IMR-90 (cell line): ENCODE measurements around the gene NAGK. TPM values are rescaled to one million over a fixed set of nuclear protein-coding genes. Genes with fewer than 3 reads are reported as not detected.

Experiments
- ATAC-seq: fragments of 200-7000 bp; cut with Tn5 transposase; 2 replicates; pipeline ENCODE4 v1.9.1; 2020; ENCODE audit warnings: low read depth, mild to moderate bottlenecking, moderate library complexity
- BruUV-seq: library from RNA; stranded (reverse); fragments of 400-500 nt; replicated peaks from 2 replicates; lab custom pipeline; 2021; lab: Mats Ljungman, UMichigan
- CTCF ChIA-PET: fragments of 300-600 bp; formaldehyde crosslinking; extraction: SDS; loops from one replicate; lab custom pipeline; 2021; ENCODE audit warnings: antibody characterized with exemption; lab: Yijun Ruan, JAX
- POLR2A ChIA-PET: fragments of 300-600 bp; sonication (Branson Sonifier 250); formaldehyde crosslinking; loops from one replicate; lab custom pipeline; 2022; ENCODE audit warnings: antibody characterized with exemption; ENCODE audit not compliant: unreplicated experiment; lab: Charles Lee
- DNase-seq: peaks from one replicate; pipeline ENCODE4 v3.0.0; 2013
- H2AFZ ChIP-seq: replicated peaks from 2 replicates; pipeline ENCODE3; 2013; ENCODE audit warnings: low read length, mild to moderate bottlenecking; ENCODE audit not compliant: poor library complexity
- H2AK5ac ChIP-seq: 2 replicates; pipeline ENCODE4 v1.6.1; 2013; ENCODE audit warnings: low read depth, low read length, inconsistent platforms
- H2AK9ac ChIP-seq: replicated peaks from 2 replicates; pipeline ENCODE3; 2013; ENCODE audit warnings: mild to moderate bottlenecking, low read depth, low read length, moderate library complexity; ENCODE audit not compliant: poor library complexity
- H2BK120ac ChIP-seq: 2 replicates; pipeline ENCODE4 v1.6.1; 2013; ENCODE audit warnings: low read depth, low read length, inconsistent platforms
- H2BK15ac ChIP-seq: 3 replicates; pipeline ENCODE4 v1.6.1; 2013; ENCODE audit warnings: low read depth, low read length, inconsistent platforms
- H2BK20ac ChIP-seq: 2 replicates; pipeline ENCODE4 v1.6.1; 2013; ENCODE audit warnings: low read depth, mild to moderate bottlenecking, inconsistent platforms, low read length, moderate library complexity
- H2BK5ac ChIP-seq: 2 replicates; pipeline ENCODE4 v1.6.1; 2013; ENCODE audit warnings: mild to moderate bottlenecking, low read depth, low read length, inconsistent platforms; ENCODE audit not compliant: poor library complexity, severe bottlenecking
- H3K14ac ChIP-seq: replicated peaks from 2 replicates; pipeline ENCODE4 v1.6.1; 2013; ENCODE audit warnings: low read depth, low read length, inconsistent platforms
- H3K18ac ChIP-seq: 2 replicates; pipeline ENCODE4 v1.6.1; 2013; ENCODE audit warnings: low read depth, low read length, control low read depth
- H3K23ac ChIP-seq: 2 replicates; pipeline ENCODE4 v1.6.1; 2013; ENCODE audit warnings: low read depth, low read length, inconsistent platforms
- H3K27ac ChIP-seq: 2 replicates; pipeline ENCODE4 v1.5.1; 2013; ENCODE audit warnings: mild to moderate bottlenecking, control low read depth, low read length; ENCODE audit not compliant: insufficient read depth
- H3K27me3 ChIP-seq: 2 replicates; pipeline ENCODE4 v1.6.1; 2013; ENCODE audit warnings: low read length; ENCODE audit not compliant: control insufficient read depth, insufficient read depth
- H3K36me3 ChIP-seq: 2 replicates; pipeline ENCODE4 v1.6.1; 2013; ENCODE audit warnings: low read length, mixed read lengths; ENCODE audit not compliant: control insufficient read depth, insufficient read depth
- H3K4ac ChIP-seq: 2 replicates; pipeline ENCODE4 v1.6.1; 2013; ENCODE audit warnings: low read depth, low read length, inconsistent platforms
- H3K4me1 ChIP-seq: 2 replicates; pipeline ENCODE4 v1.6.1; 2013; ENCODE audit warnings: low read length, mixed read lengths; ENCODE audit not compliant: control insufficient read depth, insufficient read depth
- H3K4me2 ChIP-seq: 2 replicates; pipeline ENCODE4 v1.6.1; 2013; ENCODE audit warnings: low read depth, mild to moderate bottlenecking, control low read depth, low read length, moderate library complexity
- H3K4me3 ChIP-seq: 2 replicates; pipeline ENCODE4 v1.5.1; 2013; ENCODE audit warnings: low read depth, mild to moderate bottlenecking, control low read depth, low read length, moderate library complexity; ENCODE audit not compliant: insufficient read depth
- H3K56ac ChIP-seq: 2 replicates; pipeline ENCODE4 v1.6.1; 2013; ENCODE audit warnings: low read length, inconsistent platforms; ENCODE audit not compliant: insufficient read depth; ENCODE audit errors: extremely low read depth
- H3K79me1 ChIP-seq, 2 experiments: 2 replicates each; pipeline ENCODE4 v1.6.1; 2013; ENCODE audit warnings: low read length in 2 of 2, inconsistent platforms in 1 of 2, low read depth in 1 of 2
- H3K9ac ChIP-seq: 2 replicates; pipeline ENCODE4 v1.6.1; 2013; ENCODE audit warnings: low read depth, low read length, control low read depth
- H3K9me1 ChIP-seq: 2 replicates; pipeline ENCODE4 v1.6.1; 2013; ENCODE audit warnings: low read length, inconsistent platforms; ENCODE audit not compliant: insufficient read depth
- H3K9me3 ChIP-seq: 2 replicates; pipeline ENCODE4 v1.6.1; 2013; ENCODE audit warnings: low read length; ENCODE audit not compliant: control insufficient read depth, insufficient read depth
- H4K20me1 ChIP-seq: 2 replicates; pipeline ENCODE4 v1.6.1; 2013; ENCODE audit warnings: low read length, inconsistent platforms; ENCODE audit not compliant: insufficient read depth
- H4K5ac ChIP-seq: 2 replicates; pipeline ENCODE4 v1.6.1; 2013; ENCODE audit warnings: mild to moderate bottlenecking, low read depth, low read length, control low read depth
- H4K8ac ChIP-seq, 2 experiments: 2 replicates each; pipeline ENCODE4 v1.6.1; 2013; ENCODE audit warnings: low read depth in 2 of 2, low read length in 2 of 2, control low read depth in 1 of 2, inconsistent platforms in 1 of 2
- H4K91ac ChIP-seq: 2 replicates; pipeline ENCODE4 v1.6.1; 2013; ENCODE audit warnings: low read depth, low read length, inconsistent platforms; ENCODE audit not compliant: insufficient read depth
- BHLHE40 ChIP-seq: fragments of 150-350 bp; IDR thresholded peaks from 2 replicates; pipeline ENCODE4 v1.6.1; 2016; ENCODE audit warnings: mild to moderate bottlenecking, low read depth, low read length
- CEBPB ChIP-seq: IDR thresholded peaks from 2 replicates; pipeline ENCODE4 v1.6.1; 2012; ENCODE audit warnings: low read depth, low read length, improper control_type of control experiment
- CHD1 ChIP-seq: IDR thresholded peaks from 2 replicates; pipeline ENCODE4 v1.6.1; 2012; ENCODE audit warnings: low read depth, low read length, improper control_type of control experiment
- FOS ChIP-seq: fragments of 150-350 bp; IDR thresholded peaks from 2 replicates; pipeline ENCODE4 v1.6.1; 2016; ENCODE audit warnings: low read depth, low read length
- MAFK ChIP-seq: IDR thresholded peaks from 2 replicates; pipeline ENCODE4 v1.6.1; 2012; ENCODE audit warnings: low read depth, low read length, improper control_type of control experiment
- MAZ ChIP-seq: IDR thresholded peaks from 2 replicates; pipeline ENCODE4 v1.6.1; 2012; ENCODE audit warnings: low read depth, mild to moderate bottlenecking, low read length, improper control_type of control experiment, moderate library complexity, borderline replicate concordance
- MXI1 ChIP-seq: IDR thresholded peaks from 2 replicates; pipeline ENCODE4 v1.6.1; 2012; ENCODE audit warnings: low read depth, mild to moderate bottlenecking, low read length, moderate library complexity, borderline replicate concordance
- NFE2L2 ChIP-seq: fragments of 150-350 bp; IDR thresholded peaks from 2 replicates; pipeline ENCODE4 v1.6.1; 2016; ENCODE audit warnings: low read depth, mild to moderate bottlenecking, low read length
- POLR2A ChIP-seq: IDR thresholded peaks from 2 replicates; pipeline ENCODE4 v1.6.1; 2012; ENCODE audit warnings: mild to moderate bottlenecking, low read depth, low read length
- RAD21 ChIP-seq: IDR thresholded peaks from 2 replicates; pipeline ENCODE4 v1.6.1; 2012; ENCODE audit warnings: low read length, improper control_type of control experiment
- RCOR1 ChIP-seq: IDR thresholded peaks from 2 replicates; pipeline ENCODE4 v1.6.1; 2012; ENCODE audit warnings: mild to moderate bottlenecking, low read length, improper control_type of control experiment; ENCODE audit not compliant: insufficient replicate concordance
- RFX5 ChIP-seq: IDR thresholded peaks from 2 replicates; pipeline ENCODE4 v1.8.0; 2012; ENCODE audit warnings: low read depth, mild to moderate bottlenecking, low read length, moderate library complexity
- SMC3 ChIP-seq: fragments of 150-350 bp; IDR thresholded peaks from 2 replicates; pipeline ENCODE4 v1.6.1; 2016; ENCODE audit warnings: low read depth, mild to moderate bottlenecking, antibody characterized with exemption, low read length, moderate library complexity
- WGBS, 2 experiments: methylation state at CpG; one replicate each; pipeline versions ENCODE4 v1.1.5 to v1.1.7; 2013; ENCODE audit warnings: missing lambda C conversion rate in 2 of 2; ENCODE audit not compliant: insufficient read length in 1 of 2; ENCODE audit errors: extremely low coverage in 2 of 2; 5-methylcytosine and 5-hydroxymethylcytosine counted together
- dilution Hi-C: fragments of 300-500 bp; cut with HindIII; formaldehyde crosslinking; loops from one replicate; pipeline ENCODE4 v1.14.3; 2018; ENCODE audit warnings: low sequenced_read_pairs; ENCODE audit not compliant: unreplicated experiment
- in situ Hi-C: fragments of 300-500 bp; cut with MboI; formaldehyde crosslinking; loops from 3 replicates; pipeline ENCODE4 v1.14.3; 2019; ENCODE audit warnings: low sequenced_read_pairs, inconsistent platforms, mixed read lengths
- intact Hi-C: fragments of 100-400 bp; cut with micrococcal nuclease; formaldehyde crosslinking; loops from 2 replicates; pipeline ENCODE4 v1.10.0; 2022
- polyA plus RNA-seq, 3 experiments: library from polyadenylated mRNA; depleted of rRNA; stranded (reverse); fragments of >200 nt; gene quantifications; 2 replicates each; pipeline ENCODE4 v1.2.3, GENCODE V29; 2012; ENCODE audit warnings: low replicate concordance in 1 of 3
- total RNA-seq: library from RNA; depleted of rRNA; stranded (reverse); fragments of >200 nt; gene quantifications from 2 replicates; pipeline ENCODE4 v1.2.3, GENCODE V29; 2012
- TF ChIP-seq, protein P1 (sequence below): conservative IDR thresholded peaks from 2 replicates; pipeline ENCODE4 v1.5.1; 2012; ENCODE audit warnings: mild to moderate bottlenecking, low read depth, low read length, improper control_type of control experiment
- TF ChIP-seq, protein P2 (sequence below): fragments of 150-350 bp; IDR thresholded peaks from 2 replicates; pipeline ENCODE4 v1.6.1; 2016; ENCODE audit warnings: low read depth, mild to moderate bottlenecking, low read length, moderate library complexity, borderline replicate concordance
- TF ChIP-seq, protein P3 (sequence below): fragments of 150-350 bp; IDR thresholded peaks from 2 replicates; pipeline ENCODE4 v1.6.1; 2017; ENCODE audit warnings: mild to moderate bottlenecking, antibody characterized with exemption, low read length, low read depth

NAGK gene
- total and polyA plus RNA-seq, 2 of the 4 experiments (the other 2 are of a cell fraction) = 60.4 to 146 TPM

DNA sequence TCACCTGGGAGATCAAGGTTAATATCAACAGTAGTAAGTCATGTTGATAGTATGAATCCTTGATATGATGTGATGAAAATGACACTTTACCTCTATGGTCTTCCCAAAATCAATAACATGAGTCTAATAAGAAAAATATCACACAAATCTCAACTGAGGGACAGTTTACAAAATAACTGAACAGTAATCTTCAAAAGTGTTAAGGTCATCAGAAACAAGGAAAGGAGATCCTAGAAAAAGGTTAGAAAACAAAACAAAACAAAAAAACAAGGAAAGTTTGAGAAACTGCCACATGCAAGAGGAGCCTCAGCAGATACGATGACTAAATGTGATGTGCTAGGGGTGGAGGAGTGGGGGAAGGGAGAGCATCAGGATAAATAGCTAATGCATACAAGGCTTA is 45.4 kb downstream of the NAGK start:
- Histone ChIP-seq H3K9me1 (no peaks in the 10 kb centered on the region; the same call in 1 of the 2 replicates), H2AK9ac (no peak overlapping the region), H3K79me1 (peaks cover 3 to 21% of the 10 kb centered on the region in 2 experiments; a peak in 3 of 4 replicates), H4K91ac (no peak overlapping the region), H3K4me1 (no peaks in the 10 kb centered on the region), H3K9me3 (no peaks in the 10 kb centered on the region), H4K20me1 (no peaks in the 10 kb centered on the region; the same call in 1 of the 2 replicates), H2BK15ac (no peak overlapping the region), H3K4ac (no peak overlapping the region), H4K8ac (no peak overlapping the region), H3K4me2 (no peak overlapping the region), H3K4me3 (no peak overlapping the region), H2BK20ac (no peak overlapping the region), H3K36me3 (peaks cover 23% of the 10 kb centered on the region), H3K9ac (no peak overlapping the region), H2AFZ (no peak overlapping the region), H2AK5ac (no peak overlapping the region), H3K14ac (no peak overlapping the region), H3K56ac (no peak overlapping the region), H2BK120ac (no peak overlapping the region), H3K18ac (no peak overlapping the region), H2BK5ac (no peak overlapping the region), H3K27ac (no peak overlapping the region), H3K27me3 (no peaks in the 10 kb centered on the region), H3K23ac (no peak overlapping the region), H4K5ac (no peak overlapping the region)
- ATAC-seq = no peak
- ChIA-PET CTCF (interaction anchor here (0.7 to 3.1 kb wide), 2 partner anchors 13 to 53 kb away, joined by 3 to 11 read pairs; no protein-coding TSS in a partner anchor), POLR2A (no interaction called here)
- no peak for DNase-seq
- intact Hi-C loops (no loop called here), dilution Hi-C loops (no loop called here), in situ Hi-C loops (no loop called here)
- no TSS peak for BruUV-seq
- WGBS, 2 experiments = no CpG with 5 or more reads among the region's 1 CpG
- no peak for TF ChIP-seq NFE2L2
- no peak for TF ChIP-seq MAZ
- TF ChIP-seq CHD1 = no peak
- TF ChIP-seq RFX5 = no peak
- TF ChIP-seq, protein P1, sequence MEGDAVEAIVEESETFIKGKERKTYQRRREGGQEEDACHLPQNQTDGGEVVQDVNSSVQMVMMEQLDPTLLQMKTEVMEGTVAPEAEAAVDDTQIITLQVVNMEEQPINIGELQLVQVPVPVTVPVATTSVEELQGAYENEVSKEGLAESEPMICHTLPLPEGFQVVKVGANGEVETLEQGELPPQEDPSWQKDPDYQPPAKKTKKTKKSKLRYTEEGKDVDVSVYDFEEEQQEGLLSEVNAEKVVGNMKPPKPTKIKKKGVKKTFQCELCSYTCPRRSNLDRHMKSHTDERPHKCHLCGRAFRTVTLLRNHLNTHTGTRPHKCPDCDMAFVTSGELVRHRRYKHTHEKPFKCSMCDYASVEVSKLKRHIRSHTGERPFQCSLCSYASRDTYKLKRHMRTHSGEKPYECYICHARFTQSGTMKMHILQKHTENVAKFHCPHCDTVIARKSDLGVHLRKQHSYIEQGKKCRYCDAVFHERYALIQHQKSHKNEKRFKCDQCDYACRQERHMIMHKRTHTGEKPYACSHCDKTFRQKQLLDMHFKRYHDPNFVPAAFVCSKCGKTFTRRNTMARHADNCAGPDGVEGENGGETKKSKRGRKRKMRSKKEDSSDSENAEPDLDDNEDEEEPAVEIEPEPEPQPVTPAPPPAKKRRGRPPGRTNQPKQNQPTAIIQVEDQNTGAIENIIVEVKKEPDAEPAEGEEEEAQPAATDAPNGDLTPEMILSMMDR = no peak
- TF ChIP-seq FOS = no peak
- TF ChIP-seq CEBPB = no peak
- no peak for TF ChIP-seq RAD21
- no peak for TF ChIP-seq MXI1
- no peak for TF ChIP-seq POLR2A
- TF ChIP-seq SMC3 = no peak
- TF ChIP-seq, protein P2, sequence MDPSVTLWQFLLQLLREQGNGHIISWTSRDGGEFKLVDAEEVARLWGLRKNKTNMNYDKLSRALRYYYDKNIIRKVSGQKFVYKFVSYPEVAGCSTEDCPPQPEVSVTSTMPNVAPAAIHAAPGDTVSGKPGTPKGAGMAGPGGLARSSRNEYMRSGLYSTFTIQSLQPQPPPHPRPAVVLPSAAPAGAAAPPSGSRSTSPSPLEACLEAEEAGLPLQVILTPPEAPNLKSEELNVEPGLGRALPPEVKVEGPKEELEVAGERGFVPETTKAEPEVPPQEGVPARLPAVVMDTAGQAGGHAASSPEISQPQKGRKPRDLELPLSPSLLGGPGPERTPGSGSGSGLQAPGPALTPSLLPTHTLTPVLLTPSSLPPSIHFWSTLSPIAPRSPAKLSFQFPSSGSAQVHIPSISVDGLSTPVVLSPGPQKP = no peak
- TF ChIP-seq, protein P3, sequence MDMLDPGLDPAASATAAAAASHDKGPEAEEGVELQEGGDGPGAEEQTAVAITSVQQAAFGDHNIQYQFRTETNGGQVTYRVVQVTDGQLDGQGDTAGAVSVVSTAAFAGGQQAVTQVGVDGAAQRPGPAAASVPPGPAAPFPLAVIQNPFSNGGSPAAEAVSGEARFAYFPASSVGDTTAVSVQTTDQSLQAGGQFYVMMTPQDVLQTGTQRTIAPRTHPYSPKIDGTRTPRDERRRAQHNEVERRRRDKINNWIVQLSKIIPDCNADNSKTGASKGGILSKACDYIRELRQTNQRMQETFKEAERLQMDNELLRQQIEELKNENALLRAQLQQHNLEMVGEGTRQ = no peak
- TF ChIP-seq RCOR1 = no peak
- TF ChIP-seq MAFK = no peak
- no peak for TF ChIP-seq BHLHE40
